ENCODE data around the gene IRF7. TPM values are rescaled to one million over a fixed set of nuclear protein-coding genes. Genes with fewer than 3 reads are reported as not detected.

The IRF7 gene
- total and polyA plus RNA-seq, 2 experiments from 2014 or later: 5.1 to 11.8 TPM

GRCh38 chr11:597166-597725, 18.5 kb downstream of the IRF7 start:
- Histone ChIP-seq H3K9ac (no peak overlapping the region), H3F3A (ENCODE audit: insufficient read depth) (no peaks in the 10 kb centered on the region)
- 89 to 92% methylated on average over 21 to 29 of the region's 29 CpGs for WGBS, 2 experiments (ENCODE audit: low coverage in 1 of 2, low lambda C conversion rate in 2 of 2, missing lambda C conversion rate in 2 of 2)

GRCh38 chr11:596374-596773, 19.4 kb downstream of the IRF7 start:
- in situ Hi-C loops (cut with MboI): no loop called here
- Histone ChIP-seq H3K9me2 (ENCODE audit: insufficient read depth) (no peaks in the 10 kb centered on the region), H3F3A (ENCODE audit: insufficient read depth) (no peaks in the 10 kb centered on the region), H3K27ac (no peak overlapping the region), H3K4me3 (no peak overlapping the region), H3K4me2 (ENCODE audit: unreplicated experiment) (no peak overlapping the region), H4K20me1 (ENCODE audit: insufficient read depth) (no peaks in the 10 kb centered on the region), H3K79me2 (ENCODE audit: insufficient read depth) (peaks cover 59% of the 10 kb centered on the region), H3K27me3 (replicated peaks; ENCODE audit: insufficient read depth) (no peaks in the 10 kb centered on the region), H3K36me3 (ENCODE audit: low read depth) (no peaks in the 10 kb centered on the region; the same call in 1 of the 2 replicates), H2AFZ (no peak overlapping the region), H3K9ac (no peak overlapping the region), H3K4me1 (ENCODE audit: insufficient read depth) (no peaks in the 10 kb centered on the region), H3K9me3 (ENCODE audit: low read depth) (no peaks in the 10 kb centered on the region)
- no peak for TF ChIP-seq EZH2 (IDR thresholded peaks at IDR 0.05; ENCODE audit: insufficient read depth, poor library complexity, severe bottlenecking)
- TF ChIP-seq EZH2phosphoT487 (IDR thresholded peaks at IDR 0.05; ENCODE audit: insufficient read depth, low read depth): no peak
- no peak for DNase-seq
- WGBS, 2 experiments (ENCODE audit: low coverage in 1 of 2, low lambda C conversion rate in 2 of 2, missing lambda C conversion rate in 2 of 2): 87 to 89% methylated on average over 8 to 10 of the region's 10 CpGs

More at GRCh38 chr11:597166-597725, 18.5 kb downstream of the IRF7 start:
- Histone ChIP-seq H3K79me2 (ENCODE audit: insufficient read depth) (peaks cover 61% of the 10 kb centered on the region), H3K27me3 (replicated peaks; ENCODE audit: insufficient read depth) (no peaks in the 10 kb centered on the region), H3K4me2 (ENCODE audit: unreplicated experiment) (no peak overlapping the region), H3K9me2 (ENCODE audit: insufficient read depth) (no peaks in the 10 kb centered on the region), H3K36me3 (ENCODE audit: low read depth) (no peaks in the 10 kb centered on the region; the same call in 1 of the 2 replicates), H3K9me3 (ENCODE audit: low read depth) (no peaks in the 10 kb centered on the region), H4K20me1 (ENCODE audit: insufficient read depth) (no peaks in the 10 kb centered on the region), H3K27ac (no peak overlapping the region), H3K4me1 (ENCODE audit: insufficient read depth) (no peaks in the 10 kb centered on the region), H2AFZ (no peak overlapping the region), H3K4me3 (no peak overlapping the region)
- TF ChIP-seq EZH2phosphoT487 (IDR thresholded peaks at IDR 0.05; ENCODE audit: insufficient read depth, low read depth) (no peak), EZH2 (IDR thresholded peaks at IDR 0.05; ENCODE audit: insufficient read depth, poor library complexity, severe bottlenecking) (no peak)
- no peak for DNase-seq
- in situ Hi-C loops (cut with MboI): no loop called here

- Histone ChIP-seq H2AFZ (no peak overlapping the region), H3K9me2 (ENCODE audit: insufficient read depth) (no peaks in the 10 kb centered on the region), H3K9ac (no peak overlapping the region), H3K36me3 (ENCODE audit: low read depth) (no peaks in the 10 kb centered on the region; the same call in 1 of the 2 replicates), H3K27me3 (replicated peaks; ENCODE audit: insufficient read depth) (no peaks in the 10 kb centered on the region), H3K79me2 (ENCODE audit: insufficient read depth) (peaks cover 69% of the 10 kb centered on the region), H3F3A (ENCODE audit: insufficient read depth) (no peaks in the 10 kb centered on the region), H3K4me3 (no peak overlapping the region), H3K9me3 (ENCODE audit: low read depth) (no peaks in the 10 kb centered on the region), H4K20me1 (ENCODE audit: insufficient read depth) (no peaks in the 10 kb centered on the region), H3K27ac (no peak overlapping the region), H3K4me2 (ENCODE audit: unreplicated experiment) (no peak overlapping the region), H3K4me1 (ENCODE audit: insufficient read depth) (no peaks in the 10 kb centered on the region)
- in situ Hi-C loops (cut with MboI): no loop called here
- 91 to 97% methylated on average over 10 of the region's 10 CpGs for WGBS, 2 experiments (ENCODE audit: low coverage in 1 of 2, low lambda C conversion rate in 2 of 2, missing lambda C conversion rate in 2 of 2)
- no peak for TF ChIP-seq EZH2 (IDR thresholded peaks at IDR 0.05; ENCODE audit: insufficient read depth, poor library complexity, severe bottlenecking)
- no peak for TF ChIP-seq EZH2phosphoT487 (IDR thresholded peaks at IDR 0.05; ENCODE audit: insufficient read depth, low read depth)
- no peak for DNase-seq
These were observed 20.4 kb downstream of the IRF7 start for GRCh38 chr11:595400-595799.

GRCh38 chr11:593347-593746, 22.4 kb downstream of the IRF7 start:
- no peaks in the 10 kb centered on the region for H3K9me3 ChIP-seq (ENCODE audit: low read depth)
- H3K36me3 ChIP-seq (ENCODE audit: low read depth): peaks cover 4% of the 10 kb centered on the region; the same call in 1 of the 2 replicates
- 94% methylated on average over 15 to 21 of the region's 21 CpGs for WGBS, 2 experiments (ENCODE audit: low coverage in 1 of 2, low lambda C conversion rate in 2 of 2, missing lambda C conversion rate in 2 of 2)
- no peak overlapping the region for H3K27ac ChIP-seq
- H3K4me2 ChIP-seq (ENCODE audit: unreplicated experiment): no peak overlapping the region
- no peaks in the 10 kb centered on the region for H3K9me2 ChIP-seq (ENCODE audit: insufficient read depth)
- no peaks in the 10 kb centered on the region for H4K20me1 ChIP-seq (ENCODE audit: insufficient read depth)
- H2AFZ ChIP-seq: no peak overlapping the region
- H3F3A ChIP-seq (ENCODE audit: insufficient read depth): no peaks in the 10 kb centered on the region
- in situ Hi-C loops (cut with MboI): no loop called here
- no peaks in the 10 kb centered on the region for H3K4me1 ChIP-seq (ENCODE audit: insufficient read depth)
- H3K79me2 ChIP-seq (ENCODE audit: insufficient read depth): peaks cover 71% of the 10 kb centered on the region
- DNase-seq: no peak
- no peaks in the 10 kb centered on the region for H3K27me3 ChIP-seq (replicated peaks; ENCODE audit: insufficient read depth)
- TF ChIP-seq EZH2 (IDR thresholded peaks at IDR 0.05; ENCODE audit: insufficient read depth, poor library complexity, severe bottlenecking): no peak
- TF ChIP-seq EZH2phosphoT487 (IDR thresholded peaks at IDR 0.05; ENCODE audit: insufficient read depth, low read depth): no peak
- no peak overlapping the region for H3K9ac ChIP-seq
- H3K4me3 ChIP-seq: no peak overlapping the region

Data from GM23248 (cell line).